DMS79 (cell line): ENCODE results near the gene USP20.

ENCODE experiments used
- DNase-seq: peaks from one replicate; lab custom pipeline; 2025; lab: John Stamatoyannopoulos, UW

USP20 gene

DNA sequence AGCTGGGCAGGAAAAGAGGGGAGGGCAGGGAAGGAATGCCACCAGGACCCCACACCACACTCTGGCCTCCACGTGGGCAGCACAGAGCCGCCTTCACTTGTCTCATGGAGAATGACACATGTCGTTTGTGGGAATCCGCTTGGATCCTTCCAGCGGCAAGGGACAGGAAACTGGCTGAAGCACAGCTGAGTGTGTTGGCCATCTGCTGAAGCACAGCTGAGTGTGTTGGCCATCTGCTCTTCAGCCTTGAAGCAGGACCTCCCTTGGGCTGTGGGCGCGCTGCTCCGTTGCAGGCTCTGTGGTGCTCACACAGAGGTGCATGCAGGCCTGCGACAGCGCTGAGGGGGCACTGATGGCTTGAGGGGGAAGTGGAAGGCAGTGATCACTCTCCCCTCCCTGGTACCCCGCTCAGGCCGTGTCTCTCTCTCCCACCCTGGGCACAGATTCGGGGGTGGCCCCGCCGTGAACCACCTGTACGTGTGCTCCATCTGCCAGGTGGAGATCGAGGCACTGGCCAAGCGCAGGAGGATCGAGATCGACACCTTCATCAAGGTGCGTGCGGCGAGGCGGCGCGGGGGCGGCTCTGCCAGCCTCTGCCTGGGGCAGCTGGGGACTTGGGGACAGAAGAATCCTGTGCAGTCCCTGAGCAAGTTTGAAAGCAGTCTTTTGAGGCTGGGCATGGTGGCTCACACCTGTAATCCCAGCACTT is 40.6 kb downstream of the USP20 start:
- no peak for DNase-seq

DNA sequence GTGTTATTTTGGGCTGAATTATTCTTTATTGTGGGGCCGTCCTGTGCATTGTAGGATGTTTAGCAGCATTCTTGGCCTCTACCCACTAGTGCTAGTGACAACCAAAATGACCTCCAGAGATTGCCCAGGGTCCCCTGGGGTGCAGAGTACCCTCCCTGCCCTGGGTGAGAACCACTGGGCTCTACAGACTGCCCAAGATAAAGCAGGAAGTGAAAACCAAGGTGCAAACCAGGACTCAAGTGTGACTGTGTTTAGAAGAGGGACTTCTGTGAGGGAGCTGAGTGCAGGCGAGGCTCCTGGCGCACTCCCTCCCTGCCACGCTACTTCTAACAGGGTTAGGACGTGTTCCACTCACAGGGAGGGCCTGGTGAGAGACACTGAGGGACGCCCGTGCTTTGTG is 41.6 kb downstream of the USP20 start:
- DNase-seq, result no peak

DNA sequence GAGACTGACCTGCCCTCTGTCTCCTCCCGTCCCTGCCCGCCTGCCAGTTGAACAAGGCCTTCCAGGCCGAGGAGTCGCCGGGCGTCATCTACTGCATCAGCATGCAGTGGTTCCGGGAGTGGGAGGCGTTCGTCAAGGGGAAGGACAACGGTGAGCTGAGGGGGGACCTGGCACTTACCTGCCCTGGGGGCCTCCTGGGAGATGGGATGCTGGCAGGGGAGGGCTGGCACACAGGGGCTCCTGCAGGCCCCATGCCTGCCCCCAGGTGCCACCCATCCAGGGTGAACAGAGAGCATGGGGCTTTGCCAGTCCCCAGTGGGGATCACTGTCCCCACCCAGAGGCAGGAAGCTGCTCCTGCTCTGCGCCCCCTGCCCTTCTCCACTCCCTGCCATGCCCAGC is 43.0 kb downstream of the USP20 start:
- DNase-seq, result no peak

DNA sequence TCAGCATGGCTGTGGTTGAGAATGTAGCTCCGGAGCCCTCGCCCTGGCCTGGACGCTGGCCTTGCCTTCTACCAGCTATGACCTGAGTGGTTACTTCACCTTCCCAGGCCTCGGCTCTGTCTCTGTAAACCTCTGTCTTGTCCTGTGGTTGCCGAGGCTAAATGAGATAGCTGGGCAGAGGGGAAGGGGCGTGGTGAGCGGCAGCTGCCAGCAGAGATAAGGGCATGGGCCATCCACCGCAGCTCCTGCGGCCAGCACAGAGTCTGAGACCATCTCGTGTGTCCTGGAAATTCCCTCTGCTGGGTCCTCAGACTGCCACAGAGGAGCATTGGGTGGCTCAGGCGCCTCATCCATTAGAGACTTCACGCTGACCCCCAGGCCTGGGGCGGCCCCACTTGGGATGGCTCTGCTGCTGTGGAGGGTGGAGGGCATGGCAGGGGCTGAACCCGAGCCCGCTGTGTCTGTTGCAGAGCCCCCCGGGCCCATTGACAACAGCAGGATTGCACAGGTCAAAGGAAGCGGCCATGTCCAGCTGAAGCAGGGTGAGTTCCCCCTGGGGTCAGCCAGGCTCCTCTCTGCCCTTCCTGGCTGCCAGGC is 43.9 kb downstream of the USP20 start:
- no peak for DNase-seq

DNA sequence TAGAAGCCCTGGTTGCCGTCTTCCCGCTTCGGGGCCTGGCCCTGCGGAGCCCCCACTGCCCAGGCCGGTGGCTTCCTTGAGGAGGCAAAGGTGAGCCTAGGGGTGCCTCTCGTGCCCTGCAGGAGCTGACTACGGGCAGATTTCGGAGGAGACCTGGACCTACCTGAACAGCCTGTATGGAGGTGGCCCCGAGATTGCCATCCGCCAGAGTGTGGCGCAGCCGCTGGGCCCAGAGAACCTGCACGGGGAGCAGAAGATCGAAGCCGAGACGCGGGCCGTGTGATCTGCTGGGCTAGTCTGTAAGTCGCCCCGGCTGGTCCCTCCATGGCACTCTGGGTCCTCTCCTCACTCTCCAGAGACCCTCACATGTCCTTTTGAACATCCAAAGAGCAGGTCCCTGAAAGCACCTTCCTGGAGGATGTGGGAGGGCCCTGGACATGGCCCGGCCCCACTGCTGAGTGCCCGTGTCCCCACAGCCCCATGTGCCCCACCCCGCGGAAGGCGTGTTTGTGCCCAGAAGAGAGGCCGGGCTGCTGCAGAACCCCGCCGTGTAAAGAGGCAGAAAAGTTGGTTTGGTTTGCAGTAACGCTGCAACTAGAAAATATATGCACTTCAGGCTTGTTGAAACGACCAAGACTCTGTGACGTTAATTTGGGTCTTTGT is 44.9 kb downstream of the USP20 start:
- DNase-seq, result no peak

DNA sequence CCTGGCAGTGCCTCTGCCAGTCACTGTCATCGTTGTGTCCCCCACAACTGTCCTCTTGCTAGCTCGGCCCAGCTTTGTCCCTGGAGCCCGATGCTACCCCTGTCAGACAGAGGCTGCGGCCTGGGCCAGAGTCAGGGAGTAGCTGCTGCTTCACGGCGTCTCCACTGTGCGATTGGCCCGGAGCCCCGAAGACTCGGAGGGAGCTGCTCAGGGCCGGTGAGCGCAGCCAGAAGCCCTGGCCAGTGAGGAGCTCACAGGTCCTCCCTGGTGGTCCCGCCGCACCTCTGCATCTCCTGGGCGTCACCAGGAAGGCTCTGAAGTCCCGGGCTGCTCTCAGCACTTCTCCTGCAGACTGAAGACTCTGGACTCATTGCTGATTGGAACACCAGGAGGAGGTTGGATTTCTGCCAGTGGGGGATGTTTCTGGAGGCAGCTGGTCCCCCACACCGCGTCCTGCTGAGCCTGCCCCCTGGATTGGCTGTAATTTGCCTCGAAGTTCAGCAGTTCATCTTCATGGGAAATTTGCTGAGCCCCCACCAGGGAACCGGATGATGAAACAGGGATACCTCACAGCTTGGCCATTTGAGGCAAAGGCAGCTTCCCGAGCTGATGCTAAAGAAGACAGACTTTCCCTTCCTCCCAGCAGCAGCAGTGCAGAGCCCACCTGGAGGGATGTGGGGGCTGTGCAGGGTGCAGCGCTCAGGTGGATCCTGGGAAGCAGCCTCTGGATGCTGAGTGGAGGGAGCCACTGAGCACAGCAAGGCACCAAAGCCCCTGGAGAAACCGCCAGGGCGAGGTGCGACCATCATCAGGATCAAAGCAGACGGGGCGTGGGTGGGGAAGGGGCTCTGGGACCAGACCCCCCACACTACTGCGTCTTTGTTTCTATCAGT is 45.6 kb downstream of the USP20 start:
- no peak for DNase-seq

DNA sequence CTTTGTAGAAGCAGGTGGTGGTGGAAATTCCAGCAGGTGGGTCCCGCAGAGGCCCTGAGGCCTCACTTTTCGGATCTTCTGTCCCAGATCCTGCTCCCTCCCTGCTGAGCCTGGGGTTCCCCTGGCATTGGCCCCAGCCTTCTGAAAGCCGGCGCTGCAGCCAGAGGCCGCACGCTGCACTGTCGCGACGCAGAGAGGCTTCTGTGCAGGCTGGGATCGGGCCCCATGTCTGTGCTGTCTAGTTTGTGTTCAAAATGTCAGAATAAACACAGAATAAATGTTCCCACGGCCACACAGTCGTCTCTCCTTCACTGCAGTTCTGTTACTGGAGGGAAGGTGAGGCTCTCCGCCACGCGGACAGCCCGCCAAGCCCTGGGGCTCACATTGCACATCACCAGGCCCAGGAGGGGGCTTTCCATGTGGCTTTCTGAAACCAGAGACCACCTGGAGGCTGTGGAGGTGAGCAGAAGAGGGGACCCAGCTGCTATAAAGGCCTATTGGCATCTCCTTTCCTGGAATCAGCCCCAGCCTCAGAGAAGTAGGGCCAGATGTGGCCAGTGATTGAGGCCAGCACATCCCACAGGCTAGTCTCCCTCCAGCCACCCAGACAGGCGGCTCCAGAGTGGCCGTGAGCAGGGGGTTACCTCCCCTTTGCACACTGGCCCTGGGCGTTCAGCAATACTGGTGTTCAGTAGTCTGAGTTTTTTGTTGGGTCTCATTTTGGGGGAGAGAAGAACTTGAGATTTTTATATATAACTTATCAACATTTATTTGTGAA is 46.5 kb downstream of the USP20 start:
- no peak for DNase-seq

DNA sequence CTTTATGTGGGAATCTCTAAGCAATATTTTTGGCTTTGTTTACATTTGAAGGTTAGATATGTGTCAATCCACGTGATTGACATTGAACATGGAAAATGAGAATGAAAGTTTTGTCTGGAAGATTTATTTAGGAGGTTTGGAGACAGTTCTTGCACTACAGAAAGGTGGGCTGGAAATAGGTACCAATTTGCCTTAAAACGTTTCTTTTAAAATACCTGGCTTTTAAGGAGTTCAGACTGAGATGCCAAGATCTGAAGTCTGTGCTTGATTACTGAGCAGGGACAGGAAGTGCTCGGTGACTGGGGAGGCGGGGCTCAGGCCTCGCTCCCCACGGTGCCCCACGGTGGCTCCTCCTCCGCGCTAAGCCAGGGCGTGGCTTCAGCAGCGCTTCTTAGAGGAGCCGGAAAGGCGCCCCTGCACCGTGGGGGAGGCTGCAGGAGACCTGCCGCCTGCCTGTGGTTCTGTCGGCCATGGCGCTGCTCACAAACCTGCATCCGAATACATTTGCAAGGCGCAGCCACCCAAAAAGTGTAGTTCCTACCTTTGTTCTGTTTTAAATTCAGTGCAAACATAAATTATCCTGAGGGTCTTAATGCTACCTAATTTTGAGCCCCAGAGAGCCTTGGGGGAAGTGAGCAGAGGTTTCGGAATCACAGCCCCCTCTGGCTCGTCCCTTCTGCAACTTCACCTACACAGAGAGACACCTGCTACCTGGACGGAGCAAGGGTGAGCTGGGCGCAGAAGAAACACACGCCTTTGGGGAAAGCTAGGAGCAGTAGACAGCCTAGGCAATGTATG is 49.2 kb downstream of the USP20 start:
- DNase-seq, result peak; percentile 88

DNA sequence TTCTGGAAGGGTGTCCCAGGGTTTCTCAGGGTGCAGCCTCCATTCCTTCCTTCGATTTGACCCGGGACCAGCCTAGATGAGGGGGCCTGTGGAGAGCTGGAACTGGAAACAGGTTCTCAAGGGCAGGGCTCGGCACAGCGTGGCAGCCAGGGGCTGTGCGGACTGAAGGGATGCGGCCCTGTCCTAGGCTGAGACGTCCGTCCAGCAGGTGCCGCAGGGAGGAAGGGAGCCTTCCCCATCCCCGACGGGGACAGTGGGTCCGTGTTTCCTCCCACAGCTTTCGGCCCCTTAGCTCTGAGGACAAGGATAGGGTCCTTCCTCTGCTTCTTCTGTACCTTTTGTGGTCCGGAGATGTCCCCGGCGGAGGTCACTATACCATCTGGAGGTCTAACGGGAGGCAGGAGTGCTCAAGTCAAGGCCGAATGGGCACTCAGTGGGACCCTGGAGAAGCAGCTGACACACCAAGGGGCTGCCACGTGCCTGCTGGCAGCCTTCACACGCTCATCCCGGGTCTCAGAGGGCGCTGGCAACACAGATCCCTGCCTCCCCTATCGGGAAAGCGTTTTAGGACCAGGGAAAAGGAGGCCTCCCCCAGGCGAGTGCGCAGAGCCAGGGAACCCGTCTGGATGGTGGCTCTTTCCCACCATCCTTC is 49.9 kb downstream of the USP20 start:
- DNase-seq, result peak; percentile 32

DNA sequence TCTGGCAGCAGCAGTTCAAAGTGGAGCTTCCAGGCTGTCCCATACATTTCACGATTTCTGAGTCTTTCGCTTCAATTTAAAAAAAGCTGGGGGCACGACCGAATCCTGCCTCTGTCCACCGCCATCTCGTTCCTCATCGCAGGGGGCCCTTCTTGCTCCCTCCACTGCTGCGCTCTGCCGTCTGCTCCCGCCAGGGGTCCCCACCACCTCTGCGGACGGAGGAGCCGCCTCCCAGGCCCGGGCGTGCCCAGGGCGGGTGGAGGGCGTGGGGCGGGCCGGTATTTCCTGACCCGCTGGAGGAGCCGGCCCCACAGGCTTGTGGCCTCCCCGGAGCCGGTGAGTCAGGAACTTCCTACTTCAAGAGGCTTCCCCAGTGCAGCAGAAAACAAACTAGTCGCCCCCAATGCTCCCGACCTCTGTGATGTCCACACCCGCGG is 50.4 kb downstream of the USP20 start:
- DNase-seq, result peak; percentile 43

DNA sequence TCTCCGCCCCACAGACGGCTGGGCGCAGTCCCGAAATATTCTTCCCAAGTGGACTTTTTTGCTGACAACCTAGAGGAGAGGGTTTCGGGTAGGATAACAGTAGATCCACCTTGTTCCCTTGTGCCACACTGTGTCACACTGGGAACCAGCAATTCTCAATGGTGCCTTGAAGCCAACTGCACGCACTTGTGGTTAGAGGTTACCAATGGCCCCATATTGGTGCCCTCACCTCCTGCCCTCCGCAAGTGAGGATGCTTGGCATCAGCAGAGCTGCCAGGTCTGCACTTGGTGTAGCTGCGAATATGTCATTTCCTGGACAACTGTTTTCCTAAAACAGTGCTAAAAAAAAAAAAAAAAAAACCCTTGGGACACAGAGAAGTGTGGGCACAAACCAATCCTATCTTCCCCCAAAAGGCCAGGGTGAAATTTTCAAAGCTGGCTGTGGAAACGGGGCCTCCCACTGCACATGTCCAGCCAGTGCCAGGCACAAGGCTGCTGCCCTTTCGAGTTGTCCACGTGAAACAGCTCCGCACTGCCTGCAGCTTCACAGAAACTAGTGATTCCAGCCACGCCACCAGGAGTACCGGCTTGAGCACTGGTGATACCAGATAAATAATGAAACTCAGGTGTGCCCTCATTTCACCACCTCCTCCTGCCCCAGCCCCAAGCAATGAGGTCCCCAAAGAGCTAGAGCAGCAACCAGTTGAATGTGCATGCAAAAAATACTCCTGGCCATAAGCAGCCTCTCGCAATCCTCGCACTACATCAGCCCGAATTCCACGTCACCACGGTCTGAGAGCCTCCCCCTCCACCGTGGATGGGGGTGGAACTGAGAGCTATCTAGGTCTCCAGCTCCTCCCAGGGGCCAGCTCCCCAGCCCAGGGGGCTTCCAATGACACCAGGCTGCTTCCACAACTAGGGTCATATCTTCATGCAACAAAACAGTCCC is 51.2 kb downstream of the USP20 start:
- no peak for DNase-seq

DNA sequence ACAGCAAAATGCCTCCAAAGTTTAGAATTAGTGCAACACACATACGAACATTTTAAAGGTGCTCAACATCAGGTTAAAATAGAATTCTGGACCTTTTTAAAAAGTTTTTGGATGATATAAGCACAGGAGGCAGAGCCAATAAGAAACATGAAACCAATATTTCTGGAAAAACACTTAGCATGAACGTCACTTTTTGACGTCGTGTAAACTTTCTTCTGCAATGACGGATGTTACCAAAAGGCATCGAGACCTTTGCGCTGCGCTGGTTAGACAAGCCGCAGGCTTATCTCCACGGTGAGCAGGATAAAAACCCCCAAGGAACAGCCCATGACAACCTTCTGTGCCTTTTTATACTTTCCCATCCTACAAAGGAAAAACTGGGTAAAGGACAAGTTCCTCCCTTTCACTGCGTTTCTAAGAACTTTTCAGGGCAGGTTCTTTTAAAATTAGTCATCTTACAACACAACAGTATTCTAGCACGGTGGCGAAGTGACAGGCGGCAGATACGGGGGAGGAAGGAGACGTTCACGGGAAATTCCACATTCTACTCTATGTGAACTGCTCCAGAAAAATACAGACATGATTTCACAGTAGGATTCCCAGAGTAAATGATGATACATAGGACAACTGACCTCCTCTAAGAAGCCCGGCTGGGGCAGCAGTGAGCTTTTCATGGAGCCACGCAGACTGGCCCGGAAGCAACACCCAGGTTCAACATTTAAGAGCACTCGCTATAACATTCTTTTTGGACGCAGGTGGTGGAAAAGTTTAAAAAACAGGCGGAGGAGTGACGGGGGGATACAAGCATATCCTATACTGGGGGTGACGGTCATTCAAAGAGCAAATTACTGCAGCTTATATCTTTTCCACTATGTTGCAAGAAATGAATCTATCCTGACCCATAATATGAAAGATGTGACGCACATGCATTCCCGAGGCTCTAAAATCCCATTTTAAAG is 52.4 kb downstream of the USP20 start:
- DNase-seq, result no peak

DNA sequence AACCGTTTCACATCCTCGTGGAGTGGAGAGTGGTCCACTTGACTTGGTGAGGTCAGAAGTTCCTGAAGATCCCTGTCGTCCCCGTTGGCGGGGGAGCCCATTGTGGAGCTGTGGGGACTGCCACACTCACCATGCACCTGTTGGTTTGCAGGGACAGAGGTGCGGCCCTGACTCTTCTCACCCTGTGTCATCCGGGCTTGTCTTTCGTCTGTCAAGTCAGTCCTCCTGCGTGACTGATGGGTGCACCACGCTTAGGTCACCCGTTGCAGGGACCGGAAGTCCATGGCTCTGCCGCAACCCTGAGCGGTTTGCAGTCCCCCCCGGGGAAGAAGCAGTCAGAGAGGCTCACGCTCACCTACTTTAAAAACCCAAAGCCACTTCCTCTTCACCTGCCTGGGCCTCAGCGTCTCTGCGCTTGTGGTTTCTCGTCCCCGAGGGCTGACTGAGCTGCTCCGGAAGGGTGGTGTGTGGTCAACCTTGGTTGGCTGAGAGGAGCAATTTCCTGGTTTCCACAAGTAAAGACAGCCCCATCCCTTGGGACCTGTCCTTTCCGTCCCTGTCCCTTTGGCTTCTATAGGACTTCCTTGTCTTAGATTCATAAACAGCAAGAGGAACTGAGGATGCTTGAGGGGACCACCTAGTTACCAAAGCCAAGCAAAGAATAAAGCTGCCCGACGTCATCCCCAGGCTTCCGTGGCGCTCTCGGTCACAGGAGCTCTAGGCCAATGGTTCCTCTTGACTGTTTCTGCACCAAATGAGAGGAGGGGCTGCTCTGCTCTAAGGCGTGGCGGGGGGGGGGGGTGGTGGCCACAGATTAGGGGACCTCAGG is 53.2 kb downstream of the USP20 start:
- DNase-seq, result peak; percentile 8

DNA sequence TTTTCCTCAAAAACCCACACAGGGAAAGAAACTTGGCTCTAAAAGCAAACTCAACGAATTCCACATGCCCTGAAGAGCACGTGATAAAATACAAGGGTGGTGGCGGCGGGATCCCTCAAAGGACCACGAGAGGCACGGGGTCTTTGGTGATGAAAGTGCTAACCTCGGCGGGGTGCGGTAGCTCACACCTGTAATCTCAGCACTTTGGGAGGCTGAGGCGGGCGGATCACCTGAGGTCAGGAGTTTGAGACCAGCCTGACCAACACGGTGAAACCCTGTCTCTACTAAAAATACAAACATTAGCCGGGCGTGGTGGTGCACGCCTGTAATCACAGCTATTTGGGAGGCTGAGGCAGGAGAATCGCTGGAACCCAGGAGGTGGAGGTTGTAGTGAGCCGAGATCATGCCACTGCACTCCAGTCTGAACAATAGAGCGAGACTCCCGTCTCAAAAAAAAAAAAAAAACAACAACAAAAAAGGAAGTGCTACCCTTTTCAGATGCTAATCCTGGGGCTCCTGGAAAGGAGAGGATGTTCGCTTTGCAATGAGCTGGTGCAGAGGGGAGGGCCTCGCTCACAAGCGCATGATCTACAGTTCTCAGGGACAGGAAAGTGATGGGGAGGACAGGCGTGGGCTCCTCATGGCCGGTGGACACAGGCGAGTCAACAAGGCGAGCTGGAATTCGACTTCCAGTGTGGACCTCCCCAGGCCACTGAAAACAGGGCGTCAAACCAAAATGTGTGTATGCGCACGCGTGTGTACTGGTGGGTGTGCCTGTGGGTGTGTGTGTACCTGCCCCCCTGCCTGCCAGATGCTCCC is 54.1 kb downstream of the USP20 start:
- DNase-seq, result no peak

DNA sequence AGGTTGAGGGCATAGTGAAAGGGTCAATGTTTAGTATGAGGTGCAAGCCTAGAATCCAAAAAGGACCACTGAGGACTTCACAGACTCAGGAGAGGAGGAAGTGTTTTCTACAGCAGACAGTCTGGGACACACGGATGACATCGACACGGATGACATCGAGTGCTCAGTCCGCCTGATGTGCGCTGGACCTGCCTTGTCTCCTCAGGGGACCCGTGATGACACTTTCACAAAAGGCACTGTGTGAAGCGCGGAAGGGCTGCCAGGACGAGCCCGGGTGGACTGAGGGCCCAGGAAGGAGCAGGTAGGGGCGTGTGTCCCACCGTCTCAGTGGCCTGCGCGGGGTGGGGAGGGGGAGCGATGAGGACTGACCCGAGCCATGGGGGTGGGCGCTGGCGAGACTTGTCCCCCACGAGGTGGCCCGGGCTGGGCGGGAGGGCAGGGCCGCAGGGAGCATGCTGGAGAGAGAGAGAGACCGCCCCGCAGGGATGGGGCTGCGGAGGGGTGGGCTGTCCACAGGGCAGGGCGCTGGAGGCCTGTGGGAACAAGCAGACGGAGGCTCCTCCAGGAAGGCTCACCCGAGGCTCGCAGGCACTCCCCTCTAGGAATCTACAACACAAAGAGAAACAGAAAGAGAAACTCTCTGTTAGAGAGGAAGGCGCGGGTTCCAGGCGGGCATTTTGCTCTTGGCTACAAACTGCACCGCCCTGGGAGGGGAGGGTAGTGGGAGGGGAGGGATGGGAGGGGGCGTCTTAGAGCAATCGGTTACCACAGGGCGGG is 54.9 kb downstream of the USP20 start:
- no peak for DNase-seq
